Measurements from ENCODE around the gene SLC25A13.
A peak's percentile ranks its signal among the peaks of the same experiment; 100 is the strongest.

The SLC25A13 gene

GRCh38 chr7:96322847-96323461 is 1.1 kb upstream of the SLC25A13 start:
- DNase-seq (ENCODE audit: low read depth in 2 of 2) = no peak

GRCh38 chr7:96322373-96322695 is 436 bp upstream of the SLC25A13 start:
- no peak for DNase-seq (ENCODE audit: low read depth in 2 of 2)

GRCh38 chr7:96321031-96321657 is 754 bp downstream of the SLC25A13 start:
- peak; percentile 11 to 27 for DNase-seq (ENCODE audit: low read depth in 2 of 2)

- no peak for DNase-seq (ENCODE audit: low read depth in 2 of 2)
Observed at GRCh38 chr7:96320442-96320841, 1.5 kb downstream of the SLC25A13 start.

- no peak for DNase-seq (ENCODE audit: low read depth in 2 of 2)
Observed at GRCh38 chr7:96319439-96319838, 2.5 kb downstream of the SLC25A13 start.

GRCh38 chr7:96316949-96317348 is 4.9 kb downstream of the SLC25A13 start:
- DNase-seq (ENCODE audit: low read depth in 2 of 2) = no peak

- no peak for DNase-seq (ENCODE audit: low read depth in 2 of 2)
Observed at GRCh38 chr7:96315125-96315512, 6.8 kb downstream of the SLC25A13 start.

- no peak for DNase-seq (ENCODE audit: low read depth in 2 of 2)
Observed at GRCh38 chr7:96314402-96315124, 7.3 kb downstream of the SLC25A13 start.

GRCh38 chr7:96313940-96314339 is 8.0 kb downstream of the SLC25A13 start:
- DNase-seq (ENCODE audit: low read depth in 2 of 2) = no peak

- DNase-seq (ENCODE audit: low read depth in 2 of 2) = no peak
Observed at GRCh38 chr7:96312502-96312901, 9.4 kb downstream of the SLC25A13 start.

- no peak for DNase-seq (ENCODE audit: low read depth in 2 of 2)
Observed at GRCh38 chr7:96311967-96312366, 9.9 kb downstream of the SLC25A13 start.

GRCh38 chr7:96310110-96310509 is 11.8 kb downstream of the SLC25A13 start:
- DNase-seq (ENCODE audit: low read depth in 2 of 2) = no peak

GRCh38 chr7:96308950-96309263 is 13.0 kb downstream of the SLC25A13 start:
- DNase-seq (ENCODE audit: low read depth in 2 of 2) = no peak

- no peak for DNase-seq (ENCODE audit: low read depth in 2 of 2)
Observed at GRCh38 chr7:96308253-96308949, 13.5 kb downstream of the SLC25A13 start.

- DNase-seq (ENCODE audit: low read depth in 2 of 2) = no peak
Observed at GRCh38 chr7:96306385-96307125, 15.3 kb downstream of the SLC25A13 start.

- no peak for DNase-seq (ENCODE audit: low read depth in 2 of 2)
Observed at GRCh38 chr7:96305915-96306314, 16.0 kb downstream of the SLC25A13 start.

- no peak for DNase-seq (ENCODE audit: low read depth in 2 of 2)
Observed at GRCh38 chr7:96304573-96304972, 17.3 kb downstream of the SLC25A13 start.

- no peak for DNase-seq (ENCODE audit: low read depth in 2 of 2)
Observed at GRCh38 chr7:96303686-96304443, 18.0 kb downstream of the SLC25A13 start.

- DNase-seq (ENCODE audit: low read depth in 2 of 2) = no peak
Observed at GRCh38 chr7:96303105-96303685, 18.7 kb downstream of the SLC25A13 start.

- DNase-seq (ENCODE audit: low read depth in 2 of 2) = no peak
Observed at GRCh38 chr7:96300986-96301385, 20.9 kb downstream of the SLC25A13 start.

GRCh38 chr7:96300502-96300901 is 21.4 kb downstream of the SLC25A13 start:
- DNase-seq (ENCODE audit: low read depth in 2 of 2) = no peak
